KG1 (cell line): ENCODE data around the gene DLGAP4.

Experiments
- DNase-seq: peaks from one replicate; lab custom pipeline; 2025; lab: John Stamatoyannopoulos, UW

DLGAP4 gene

GRCh38 chr20:36305602-36306551 is at the start of gene DLGAP4:
Gene DLGAP4, plus strand, starts transcription at chr20:36306339. Its CDS starts 125,379 bp downstream, at chr20:36431718.
- DNase-seq = no peak

- DNase-seq = no peak
These were observed 46.7 kb upstream of the DLGAP4 start for GRCh38 chr20:36259177-36260061.

DNA sequence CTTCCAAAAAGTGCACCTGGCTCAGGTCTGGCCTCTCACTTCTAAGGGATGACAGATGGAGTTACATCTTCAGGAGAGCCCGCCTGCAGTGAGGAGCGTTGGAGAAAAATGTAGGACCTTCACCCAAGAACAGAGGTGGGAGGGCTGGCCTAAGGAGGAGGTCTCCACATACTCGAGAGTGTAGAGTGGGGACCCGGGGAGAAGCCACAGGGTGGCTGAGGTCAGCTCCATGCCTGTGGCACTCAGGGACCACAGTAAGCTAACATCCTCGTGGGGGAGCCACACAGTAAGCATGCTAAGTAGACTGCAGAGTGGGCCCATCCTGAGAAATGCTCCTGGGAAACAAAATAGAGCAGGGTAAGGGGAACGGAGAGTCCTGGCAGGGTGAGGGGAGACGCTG is 45.8 kb upstream of the DLGAP4 start:
- DNase-seq = no peak

- DNase-seq = no peak
These were observed 44.6 kb upstream of the DLGAP4 start for GRCh38 chr20:36261389-36262105.

DNA sequence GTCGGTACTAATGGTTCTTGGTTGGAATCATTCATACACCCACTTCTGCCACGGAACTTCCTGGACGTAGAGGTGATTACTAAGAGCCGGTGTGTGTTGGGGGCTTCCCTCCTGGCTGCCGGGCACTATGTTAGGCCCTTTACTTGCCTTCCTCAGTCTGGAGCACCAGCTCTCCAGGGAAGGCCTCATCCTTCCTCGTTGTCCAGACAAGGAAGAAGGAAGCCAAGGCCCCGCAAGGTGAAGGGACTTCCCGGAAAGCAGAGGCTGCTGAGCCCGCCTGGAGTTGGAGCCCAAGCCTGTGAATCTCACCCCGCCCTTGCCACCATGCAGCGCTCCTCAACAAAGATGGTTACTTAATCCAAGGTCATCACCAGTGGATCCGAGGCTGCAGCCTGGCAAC is 43.7 kb upstream of the DLGAP4 start:
- no peak for DNase-seq

DNA sequence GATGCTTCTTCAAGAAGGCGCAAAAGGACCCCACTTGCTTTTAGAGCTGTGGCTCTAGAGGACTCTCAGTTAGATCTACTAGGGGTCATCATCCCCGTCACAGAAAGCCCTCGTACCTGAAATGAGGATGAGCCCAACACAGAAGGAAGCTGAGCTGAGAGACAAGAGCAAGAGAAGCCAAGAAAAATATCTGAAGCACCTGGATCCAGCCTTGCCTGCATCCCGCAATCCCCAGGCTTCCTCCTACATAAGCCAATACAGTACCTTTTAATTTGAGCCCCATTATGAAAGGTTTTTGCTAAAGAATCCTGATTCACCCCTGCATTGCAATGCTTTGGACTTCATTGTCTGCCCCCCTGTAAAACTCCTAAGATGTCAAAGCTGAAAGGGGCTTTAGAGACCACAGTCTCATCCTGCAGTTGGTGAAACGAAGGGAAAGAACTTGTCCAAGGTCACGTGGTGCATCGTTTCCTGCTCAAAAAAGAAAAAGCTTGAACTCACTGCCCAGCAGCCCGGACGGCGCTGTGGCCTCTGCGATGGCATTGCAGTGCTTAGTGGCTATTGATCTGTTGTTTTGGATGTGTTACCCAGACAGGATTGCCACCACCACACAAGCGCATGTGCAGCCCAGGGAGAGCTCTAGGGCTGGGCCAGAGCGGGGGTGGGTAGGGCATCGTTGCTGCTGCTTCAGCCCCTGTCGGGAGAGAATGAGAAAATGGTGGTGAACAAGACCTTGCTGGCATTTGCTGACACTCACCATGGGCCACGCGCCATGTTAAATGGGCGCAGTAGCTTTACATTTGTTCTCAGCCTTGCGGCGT is 41.5 kb upstream of the DLGAP4 start:
- DNase-seq = no peak

GRCh38 chr20:36266189-36266588 is 40.0 kb upstream of the DLGAP4 start:
- no peak for DNase-seq

GRCh38 chr20:36267605-36268381 is 38.3 kb upstream of the DLGAP4 start:
- DNase-seq = no peak

DNA sequence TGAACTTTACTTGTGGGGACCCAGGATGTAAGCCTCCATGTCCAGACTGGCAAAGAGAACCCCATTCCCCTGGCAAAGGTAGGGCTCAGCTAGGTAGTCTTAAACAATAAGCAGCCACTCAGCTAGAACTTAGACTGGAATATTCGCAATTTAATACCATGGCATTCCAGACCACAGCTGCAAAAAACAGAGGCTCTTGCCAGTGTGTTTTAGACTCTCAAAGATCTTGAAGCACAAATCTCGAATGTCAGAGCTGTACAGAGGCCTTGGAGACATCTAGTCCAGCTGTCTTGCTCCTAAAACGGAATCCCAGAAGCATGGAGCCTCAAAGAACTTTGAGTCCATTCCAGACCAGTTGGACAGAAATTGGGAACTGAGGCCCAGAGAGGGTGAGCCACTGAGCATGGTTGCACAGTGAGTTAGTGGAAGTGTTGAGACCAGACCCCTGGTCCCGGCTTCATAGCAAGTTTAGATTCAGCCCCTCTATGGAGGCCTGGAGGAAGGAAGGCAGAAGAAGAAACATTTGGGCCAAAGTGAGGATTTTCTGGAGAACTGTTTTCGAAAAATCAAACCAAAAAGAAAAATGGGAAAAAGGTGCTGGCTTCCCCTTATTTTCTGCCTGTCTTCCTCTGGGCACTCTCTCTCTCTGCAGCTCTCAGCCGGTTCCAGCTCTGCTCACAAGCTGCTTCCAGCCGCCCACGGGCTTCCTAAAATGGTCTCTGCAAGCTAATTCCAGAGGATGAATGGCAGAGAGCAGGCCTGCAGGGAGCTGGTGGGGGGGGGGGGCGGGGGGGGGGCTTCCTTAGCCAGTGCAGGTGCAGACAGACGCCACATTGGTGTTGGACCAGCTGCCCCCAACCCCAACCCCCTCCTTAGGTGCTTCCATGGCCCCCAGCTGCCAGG is 37.4 kb upstream of the DLGAP4 start:
- no peak for DNase-seq

DNA sequence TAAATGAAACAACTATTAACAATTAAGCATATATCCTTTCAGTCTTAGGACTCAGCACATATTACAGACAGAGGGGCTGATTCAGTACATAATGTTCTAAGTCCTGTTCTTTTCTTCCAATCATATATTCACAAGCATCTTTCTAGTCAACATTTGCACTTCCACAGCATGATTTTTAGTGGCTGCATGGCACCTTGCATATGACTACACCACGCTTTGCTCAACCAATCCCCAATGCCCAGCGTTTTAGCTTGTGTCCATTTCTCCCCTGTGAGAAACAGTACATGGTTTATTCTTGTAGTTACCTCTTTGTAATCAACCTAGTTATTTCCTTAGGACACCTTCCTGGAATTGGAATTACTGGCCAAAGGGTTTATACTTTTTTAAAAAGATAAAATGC is 36.6 kb upstream of the DLGAP4 start:
- no peak for DNase-seq

GRCh38 chr20:36270744-36271638 is 35.1 kb upstream of the DLGAP4 start:
- no peak for DNase-seq

DNA sequence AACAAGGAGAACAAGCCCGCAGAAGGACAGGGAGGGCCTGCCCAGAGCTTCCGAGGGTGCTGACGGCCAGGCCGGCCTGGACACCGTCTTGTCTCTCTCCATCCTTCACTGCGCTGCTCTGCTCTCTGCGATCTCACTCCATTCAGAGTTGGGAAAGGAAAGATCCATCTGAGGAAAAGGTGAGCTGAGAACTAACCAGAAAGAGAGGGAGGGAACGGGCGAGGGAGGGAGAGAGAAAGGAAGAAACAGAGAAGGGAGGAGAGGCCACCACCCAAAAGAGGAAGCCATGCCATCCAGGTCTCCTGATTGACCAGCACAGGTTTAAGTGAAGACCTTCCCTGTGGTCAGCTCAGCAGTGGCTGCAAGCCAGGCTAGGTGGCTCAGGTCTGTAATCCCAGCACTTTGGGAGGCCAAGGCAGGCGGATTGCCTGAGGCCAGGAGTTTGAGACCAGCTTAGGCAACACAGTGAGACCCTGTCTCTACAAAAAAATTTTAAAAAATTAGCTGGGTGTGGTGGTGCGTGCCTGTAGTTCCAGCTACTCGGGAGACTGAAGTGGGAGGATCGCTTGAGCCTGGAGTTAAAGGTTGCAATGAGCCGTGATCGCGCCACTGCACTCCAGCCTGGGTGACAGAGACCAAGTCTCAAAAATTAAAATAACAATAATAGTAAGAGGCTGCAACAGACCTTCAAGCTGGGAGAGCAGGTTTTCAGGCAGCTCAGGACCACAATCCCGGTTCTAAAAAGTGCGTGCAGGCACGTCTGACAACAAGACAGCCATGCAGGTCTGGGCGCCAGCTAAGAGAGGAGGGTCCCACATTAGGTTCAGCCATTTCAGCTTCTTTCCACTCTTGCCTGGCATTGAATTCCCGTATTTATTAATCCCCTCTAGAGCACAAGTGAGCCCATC is 34.2 kb upstream of the DLGAP4 start:
- no peak for DNase-seq

GRCh38 chr20:36272547-36273220 is 33.5 kb upstream of the DLGAP4 start:
- DNase-seq = no peak

- no peak for DNase-seq
These were observed 32.5 kb upstream of the DLGAP4 start for GRCh38 chr20:36273414-36274180.

- DNase-seq = no peak
These were observed 31.8 kb upstream of the DLGAP4 start for GRCh38 chr20:36274181-36274841.
